HepG2 (cell line): ENCODE measurements around the gene C20orf141. TPM values are rescaled to one million over a fixed set of nuclear protein-coding genes. Genes with fewer than 3 reads are reported as not detected.

Source experiments
- ATF5 ChIP-seq: sonication (generic); formaldehyde crosslinking; IDR thresholded peaks from 2 replicates; pipeline ENCODE4 v1.4.0; 2020; ENCODE audit warnings: mild to moderate bottlenecking, low read depth, missing genetic modification reagents
- CREM ChIP-seq, 2 experiments: sonication (generic) in 1 of 2; formaldehyde crosslinking in 1 of 2; IDR thresholded peaks; 2 replicates each; pipeline versions ENCODE4 v1.4.0 to v1.6.1; 2016 to 2020; ENCODE audit warnings: antibody characterized with exemption in 1 of 2, mild to moderate bottlenecking in 1 of 2, missing genetic modification reagents in 1 of 2
- GABPA ChIP-seq, 2 experiments: IDR thresholded peaks; 2 replicates each; pipeline ENCODE4 v1.6.1; 2011 to 2016; ENCODE audit warnings: low read depth in 2 of 2, low read length in 1 of 2, missing biosample characterization in 1 of 2, missing genetic modification characterization in 1 of 2
- GABPB1 ChIP-seq: IDR thresholded peaks from 2 replicates; pipeline ENCODE4 v1.6.1; 2016; ENCODE audit warnings: mild to moderate bottlenecking, missing genetic modification reagents, moderate library complexity, missing compliant biosample characterization
- GFI1 ChIP-seq: sonication (generic); formaldehyde crosslinking; IDR thresholded peaks from 2 replicates; pipeline ENCODE4 v1.5.0; 2020; ENCODE audit warnings: missing genetic modification reagents, mild to moderate bottlenecking, borderline replicate concordance
- HDAC2 ChIP-seq: sonication (generic); formaldehyde crosslinking; IDR thresholded peaks from 2 replicates; pipeline ENCODE4 v1.4.0; 2020; ENCODE audit warnings: missing genetic modification reagents
- MBD4 ChIP-seq: IDR thresholded peaks from 2 replicates; pipeline ENCODE4 v1.6.1; 2012; ENCODE audit warnings: low read length, inconsistent platforms, borderline replicate concordance
- MBNL3 ChIP-seq: fragments of 250-450 bp; sonication (Bioruptor Pico); conservative IDR thresholded peaks from 2 replicates; pipeline ENCODE4 v1.8.0; 2022; ENCODE audit warnings: mild to moderate bottlenecking, inconsistent platforms
- NCOA2 ChIP-seq: sonication (generic); formaldehyde crosslinking; IDR thresholded peaks from 2 replicates; pipeline ENCODE4 v1.8.0; 2022; ENCODE audit warnings: inconsistent platforms
- PHF20 ChIP-seq: sonication (generic); formaldehyde crosslinking; IDR thresholded peaks from 2 replicates; pipeline ENCODE4 v1.5.0; 2020; ENCODE audit warnings: mild to moderate bottlenecking, missing genetic modification reagents
- RAD21 ChIP-seq: fragments of 450-650 bp; formaldehyde crosslinking; IDR thresholded peaks from 2 replicates; pipeline ENCODE4 v1.5.0; 2020; ENCODE audit warnings: mild to moderate bottlenecking
- RNF219 ChIP-seq: sonication (generic); formaldehyde crosslinking; IDR thresholded peaks from 2 replicates; pipeline ENCODE4 v1.5.0; 2020; ENCODE audit warnings: mild to moderate bottlenecking, missing genetic modification reagents
- STAG1 ChIP-seq: sonication (generic); formaldehyde crosslinking; IDR thresholded peaks from 2 replicates; pipeline ENCODE4 v1.4.0; 2020; ENCODE audit warnings: missing genetic modification reagents
- THAP8 ChIP-seq: sonication (generic); formaldehyde crosslinking; IDR thresholded peaks from 2 replicates; pipeline ENCODE4 v1.5.1; 2020; ENCODE audit warnings: missing genetic modification reagents, mild to moderate bottlenecking, borderline replicate concordance
- ZFP36L2 ChIP-seq: sonication (generic); formaldehyde crosslinking; IDR thresholded peaks from 2 replicates; pipeline ENCODE4 v1.4.0; 2020; ENCODE audit warnings: missing genetic modification reagents
- ZFY ChIP-seq: sonication (generic); formaldehyde crosslinking; IDR thresholded peaks from 2 replicates; pipeline ENCODE4 v1.4.0; 2020; ENCODE audit warnings: missing genetic modification reagents
- ZNF264 ChIP-seq: sonication (generic); formaldehyde crosslinking; IDR thresholded peaks from 2 replicates; pipeline ENCODE4 v1.4.0; 2020; ENCODE audit warnings: missing genetic modification reagents
- ZNF331 ChIP-seq: sonication (generic); formaldehyde crosslinking; IDR thresholded peaks from 2 replicates; pipeline ENCODE4 v1.4.0; 2020; ENCODE audit warnings: missing genetic modification reagents
- ZNF674 ChIP-seq: sonication (generic); formaldehyde crosslinking; IDR thresholded peaks from 2 replicates; pipeline ENCODE4 v1.5.0; 2020; ENCODE audit warnings: low read depth, mild to moderate bottlenecking, missing genetic modification reagents
- ZNF703 ChIP-seq: sonication (generic); formaldehyde crosslinking; IDR thresholded peaks from 2 replicates; pipeline ENCODE4 v1.5.1; 2020; ENCODE audit warnings: missing genetic modification reagents, mild to moderate bottlenecking, moderate library complexity, borderline replicate concordance
- ZNF781 ChIP-seq: sonication (generic); formaldehyde crosslinking; IDR thresholded peaks from 2 replicates; pipeline ENCODE4 v1.5.1; 2020; ENCODE audit warnings: borderline replicate concordance, mild to moderate bottlenecking, missing genetic modification reagents; ENCODE audit errors: not compliant biosample characterization
- ZNF782 ChIP-seq: sonication (generic); formaldehyde crosslinking; IDR thresholded peaks from 2 replicates; pipeline ENCODE4 v1.4.0; 2020; ENCODE audit warnings: missing genetic modification reagents, mild to moderate bottlenecking, borderline replicate concordance
- ZSCAN21 ChIP-seq: sonication (generic); formaldehyde crosslinking; IDR thresholded peaks from 2 replicates; pipeline ENCODE4 v1.8.0; 2022; ENCODE audit warnings: mild to moderate bottlenecking, missing genetic modification reagents, moderate library complexity, borderline replicate concordance
- ZSCAN31 ChIP-seq: sonication (generic); formaldehyde crosslinking; IDR thresholded peaks from 2 replicates; pipeline ENCODE4 v1.5.0; 2020; ENCODE audit warnings: low read depth, mild to moderate bottlenecking, missing genetic modification reagents
- polyA plus RNA-seq, 8 experiments: library from polyadenylated mRNA; depleted of rRNA in 3 of 8; stranded (reverse) in 7 of 8; unstranded in 1 of 8; fragments of >200 nt; fragmentation: Illumina TruSeq in 4 of 8; extraction: Trizol in 4 of 8; gene quantifications; 2 replicates each; pipeline versions ENCODE4 v1.2.1 to v1.2.3, GENCODE V29; 2011 to 2016; ENCODE audit warnings: low read depth in 4 of 8, missing spikeins in 1 of 8, mixed read lengths in 1 of 8; ENCODE audit not compliant: insufficient read depth in 1 of 8
- total RNA-seq, 5 experiments: library from RNA; depleted of rRNA; stranded (reverse); fragments of >200 nt; fragmentation: Illumina TruSeq; extraction: Trizol; gene quantifications; 2 replicates each; pipeline ENCODE4 v1.2.3, GENCODE V29; 2016; ENCODE audit warnings: low read depth in 1 of 5
- TF ChIP-seq, protein P1 (sequence below): sonication (generic); formaldehyde crosslinking; IDR thresholded peaks from 2 replicates; pipeline ENCODE4 v1.4.0; 2020; ENCODE audit warnings: missing genetic modification reagents
- TF ChIP-seq, protein P2 (sequence below): IDR thresholded peaks from 2 replicates; pipeline ENCODE4 v1.6.1; 2012; ENCODE audit warnings: inconsistent platforms

C20orf141 gene
- total and polyA plus RNA-seq, 2 of the 13 experiments (the other 11 are each of a cell fraction or from before 2014, with no cell fraction given): not detected

GRCh38 chr20:2840138-2840966, 25.6 kb downstream of the C20orf141 start, which contains the start of the genes PCED1A and VPS16 (continued):
- TF ChIP-seq RNF219 (CRISPR knock-in tag): no peak
- 0 out of 2 replicates have a peak, but pooled peaks have one; percentile 76 for TF ChIP-seq ZFP36L2 (CRISPR knock-in tag)
- TF ChIP-seq CREM (IDR thresholded peaks at IDR 0.05): no peak; the same call in 1 of the 2 replicates
- TF ChIP-seq CREM (CRISPR knock-in tag; IDR thresholded peaks at IDR 0.05): no peak; the same call in 1 of the 2 replicates
- 0 out of 2 replicates have a peak, but pooled peaks have one; percentile 66 for TF ChIP-seq THAP8 (CRISPR knock-in tag)
- peak; percentile 81 for TF ChIP-seq RAD21 (CRISPR knock-in tag)
- peak; percentile 59 for TF ChIP-seq HDAC2 (CRISPR knock-in tag)
- no peak for TF ChIP-seq MBD4
- peak; percentile 94 for TF ChIP-seq ZSCAN21 (CRISPR knock-in tag)
- TF ChIP-seq GFI1 (CRISPR knock-in tag): peak; percentile 53; the same call in 1 of the 2 replicates
- no peak for TF ChIP-seq STAG1 (CRISPR knock-in tag)
- peak; percentile 94 for TF ChIP-seq ZSCAN31 (CRISPR knock-in tag)
- TF ChIP-seq, protein P1, sequence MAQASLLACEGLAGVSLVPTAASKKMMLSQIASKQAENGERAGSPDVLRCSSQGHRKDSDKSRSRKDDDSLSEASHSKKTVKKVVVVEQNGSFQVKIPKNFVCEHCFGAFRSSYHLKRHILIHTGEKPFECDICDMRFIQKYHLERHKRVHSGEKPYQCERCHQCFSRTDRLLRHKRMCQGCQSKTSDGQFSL (CRISPR knock-in tag): peak; percentile 56
- TF ChIP-seq ZNF703 (CRISPR knock-in tag): peak; percentile 91
- no peak; the same call in 1 of the 2 replicates for TF ChIP-seq NCOA2
- TF ChIP-seq ATF5: peak; percentile 51; the same call in 1 of the 2 replicates
- peak; percentile 100 for TF ChIP-seq ZFY (CRISPR knock-in tag)
- peak; percentile 89 for TF ChIP-seq ZNF331
- TF ChIP-seq ZNF781 (CRISPR knock-in tag): peak; percentile 97
- peak; percentile 96 for TF ChIP-seq ZNF782 (CRISPR knock-in tag)
- peak; percentile 97 for TF ChIP-seq ZNF264 (CRISPR knock-in tag)
- no peak; the same call in 1 of the 2 replicates for TF ChIP-seq ZNF674 (CRISPR knock-in tag)
- TF ChIP-seq, protein P2, sequence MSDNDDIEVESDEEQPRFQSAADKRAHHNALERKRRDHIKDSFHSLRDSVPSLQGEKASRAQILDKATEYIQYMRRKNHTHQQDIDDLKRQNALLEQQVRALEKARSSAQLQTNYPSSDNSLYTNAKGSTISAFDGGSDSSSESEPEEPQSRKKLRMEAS: peak; percentile 97
- peak; percentile 97 for TF ChIP-seq PHF20 (CRISPR knock-in tag)
- TF ChIP-seq GABPA (IDR thresholded peaks at IDR 0.05; ENCODE audit: low read depth, low read length): peak; percentile 95
- peak; percentile 91 for TF ChIP-seq GABPA (CRISPR knock-in tag; IDR thresholded peaks at IDR 0.05; ENCODE audit: low read depth)
- peak; percentile 98 for TF ChIP-seq GABPB1 (CRISPR knock-in tag)
- TF ChIP-seq MBNL3: no peak
